Measurements from ENCODE around the gene ZNRD2.

DNA sequence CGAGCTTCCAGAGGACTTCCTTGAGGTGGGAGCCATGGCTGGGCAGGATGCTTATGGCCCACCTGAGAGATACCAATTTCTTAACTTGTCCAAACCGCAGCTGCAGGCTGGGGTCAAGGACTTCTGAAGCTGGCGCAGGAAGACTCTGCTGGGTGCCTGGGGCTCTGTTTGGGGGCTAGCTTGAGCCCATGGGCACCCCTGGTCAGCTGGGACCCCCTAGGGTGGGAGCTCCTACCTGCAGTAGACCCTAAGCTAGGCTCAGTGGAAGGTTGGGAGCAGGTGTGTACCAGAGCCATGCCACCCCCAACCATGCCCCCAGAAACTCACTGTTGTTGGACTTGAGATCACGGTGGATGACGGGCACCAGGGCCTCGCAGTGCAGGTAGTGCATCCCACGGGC is 42.4 kb downstream of the ZNRD2 start:
- TF ChIP-seq TOX (CRISPR knock-in tag; IDR thresholded peaks at IDR 0.05; ENCODE audit: borderline replicate concordance) (no peak), ZFP30 (CRISPR knock-in tag; IDR thresholded peaks at IDR 0.05) (no peak), ARNTL (CRISPR knock-in tag; IDR thresholded peaks at IDR 0.05; ENCODE audit: borderline replicate concordance, low read depth) (no peak), SNAI2 (CRISPR knock-in tag; IDR thresholded peaks at IDR 0.05) (no peak), RARB (CRISPR knock-in tag; IDR thresholded peaks at IDR 0.05) (no peak)
- TF ChIP-seq, protein P1, sequence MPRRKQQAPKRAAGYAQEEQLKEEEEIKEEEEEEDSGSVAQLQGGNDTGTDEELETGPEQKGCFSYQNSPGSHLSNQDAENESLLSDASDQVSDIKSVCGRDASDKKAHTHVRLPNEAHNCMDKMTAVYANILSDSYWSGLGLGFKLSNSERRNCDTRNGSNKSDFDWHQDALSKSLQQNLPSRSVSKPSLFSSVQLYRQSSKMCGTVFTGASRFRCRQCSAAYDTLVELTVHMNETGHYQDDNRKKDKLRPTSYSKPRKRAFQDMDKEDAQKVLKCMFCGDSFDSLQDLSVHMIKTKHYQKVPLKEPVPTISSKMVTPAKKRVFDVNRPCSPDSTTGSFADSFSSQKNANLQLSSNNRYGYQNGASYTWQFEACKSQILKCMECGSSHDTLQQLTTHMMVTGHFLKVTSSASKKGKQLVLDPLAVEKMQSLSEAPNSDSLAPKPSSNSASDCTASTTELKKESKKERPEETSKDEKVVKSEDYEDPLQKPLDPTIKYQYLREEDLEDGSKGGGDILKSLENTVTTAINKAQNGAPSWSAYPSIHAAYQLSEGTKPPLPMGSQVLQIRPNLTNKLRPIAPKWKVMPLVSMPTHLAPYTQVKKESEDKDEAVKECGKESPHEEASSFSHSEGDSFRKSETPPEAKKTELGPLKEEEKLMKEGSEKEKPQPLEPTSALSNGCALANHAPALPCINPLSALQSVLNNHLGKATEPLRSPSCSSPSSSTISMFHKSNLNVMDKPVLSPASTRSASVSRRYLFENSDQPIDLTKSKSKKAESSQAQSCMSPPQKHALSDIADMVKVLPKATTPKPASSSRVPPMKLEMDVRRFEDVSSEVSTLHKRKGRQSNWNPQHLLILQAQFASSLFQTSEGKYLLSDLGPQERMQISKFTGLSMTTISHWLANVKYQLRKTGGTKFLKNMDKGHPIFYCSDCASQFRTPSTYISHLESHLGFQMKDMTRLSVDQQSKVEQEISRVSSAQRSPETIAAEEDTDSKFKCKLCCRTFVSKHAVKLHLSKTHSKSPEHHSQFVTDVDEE (CRISPR knock-in tag; IDR thresholded peaks at IDR 0.05): no peak
